ENCODE measurements around the gene EGLN3.

Gene EGLN3

DNA sequence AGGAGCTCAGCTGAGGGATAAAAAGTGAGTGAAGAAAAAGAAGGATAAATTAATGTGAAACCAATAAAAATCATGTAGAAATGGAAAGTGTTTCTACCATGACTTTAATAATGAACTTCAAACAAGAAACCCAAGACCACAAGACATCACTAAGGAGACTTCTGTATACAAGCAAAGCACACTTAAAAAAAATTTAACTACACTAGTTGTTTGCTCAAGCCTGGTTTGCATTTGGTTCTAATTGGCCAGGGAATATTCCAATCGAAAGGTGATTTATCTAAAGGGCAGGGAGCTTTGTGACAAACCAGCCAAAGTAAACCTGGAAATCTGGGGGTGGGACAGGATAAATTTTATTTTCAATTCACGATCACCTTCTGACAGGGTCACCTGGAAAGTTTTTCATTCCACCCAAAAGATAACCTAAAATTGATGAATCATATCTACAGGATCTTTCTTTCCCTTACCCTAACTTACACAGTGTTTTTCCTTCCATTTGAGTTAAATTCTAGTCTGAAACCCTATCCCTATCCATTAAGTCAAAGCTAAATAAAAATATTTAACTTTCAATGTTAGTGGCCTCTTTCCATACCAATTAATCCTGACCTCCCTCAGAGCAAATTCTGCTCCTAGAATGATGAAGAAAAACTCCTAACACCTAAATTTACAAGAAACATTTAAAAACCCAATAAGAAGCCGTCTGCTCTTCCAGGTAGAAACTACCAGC lies 2.6 kb downstream of the EGLN3 start:
- H3K4me1 ChIP-seq (ENCODE audit: control insufficient read depth, low read length) = no peaks in the 10 kb centered on the region
- no peaks in the 10 kb centered on the region for H3K27me3 ChIP-seq (ENCODE audit: control insufficient read depth, low read length)
- TF ChIP-seq, protein P1, sequence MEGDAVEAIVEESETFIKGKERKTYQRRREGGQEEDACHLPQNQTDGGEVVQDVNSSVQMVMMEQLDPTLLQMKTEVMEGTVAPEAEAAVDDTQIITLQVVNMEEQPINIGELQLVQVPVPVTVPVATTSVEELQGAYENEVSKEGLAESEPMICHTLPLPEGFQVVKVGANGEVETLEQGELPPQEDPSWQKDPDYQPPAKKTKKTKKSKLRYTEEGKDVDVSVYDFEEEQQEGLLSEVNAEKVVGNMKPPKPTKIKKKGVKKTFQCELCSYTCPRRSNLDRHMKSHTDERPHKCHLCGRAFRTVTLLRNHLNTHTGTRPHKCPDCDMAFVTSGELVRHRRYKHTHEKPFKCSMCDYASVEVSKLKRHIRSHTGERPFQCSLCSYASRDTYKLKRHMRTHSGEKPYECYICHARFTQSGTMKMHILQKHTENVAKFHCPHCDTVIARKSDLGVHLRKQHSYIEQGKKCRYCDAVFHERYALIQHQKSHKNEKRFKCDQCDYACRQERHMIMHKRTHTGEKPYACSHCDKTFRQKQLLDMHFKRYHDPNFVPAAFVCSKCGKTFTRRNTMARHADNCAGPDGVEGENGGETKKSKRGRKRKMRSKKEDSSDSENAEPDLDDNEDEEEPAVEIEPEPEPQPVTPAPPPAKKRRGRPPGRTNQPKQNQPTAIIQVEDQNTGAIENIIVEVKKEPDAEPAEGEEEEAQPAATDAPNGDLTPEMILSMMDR (IDR thresholded peaks at IDR 0.05; ENCODE audit: low read depth, low read length, poor library complexity, severe bottlenecking) = no peak
- TF ChIP-seq EZH2phosphoT487 (IDR thresholded peaks at IDR 0.05; ENCODE audit: borderline replicate concordance, low read length) = no peak
- H3K4me3 ChIP-seq (ENCODE audit: low read length) = no peak overlapping the region
- no peaks in the 10 kb centered on the region for H4K20me1 ChIP-seq (ENCODE audit: control insufficient read depth, insufficient read depth, low read depth, low read length)
- H3K9me3 ChIP-seq (ENCODE audit: control insufficient read depth, insufficient read depth, low read length) = peaks cover 9% of the 10 kb centered on the region; the same call in 1 of the 2 replicates
- no peak overlapping the region for H3K4me2 ChIP-seq (ENCODE audit: low read length)
- H3K9me2 ChIP-seq (replicated peaks; ENCODE audit: control insufficient read depth, low read length) = no peaks in the 10 kb centered on the region
- no peaks in the 10 kb centered on the region for H3F3A ChIP-seq (ENCODE audit: control insufficient read depth, insufficient read depth)
- H3K79me2 ChIP-seq (ENCODE audit: control insufficient read depth, low read length) = no peaks in the 10 kb centered on the region
- H3K27ac ChIP-seq (ENCODE audit: low read depth, low read length) = no peak overlapping the region
- no peaks in the 10 kb centered on the region for H3K36me3 ChIP-seq (ENCODE audit: control insufficient read depth, low read length)

DNA sequence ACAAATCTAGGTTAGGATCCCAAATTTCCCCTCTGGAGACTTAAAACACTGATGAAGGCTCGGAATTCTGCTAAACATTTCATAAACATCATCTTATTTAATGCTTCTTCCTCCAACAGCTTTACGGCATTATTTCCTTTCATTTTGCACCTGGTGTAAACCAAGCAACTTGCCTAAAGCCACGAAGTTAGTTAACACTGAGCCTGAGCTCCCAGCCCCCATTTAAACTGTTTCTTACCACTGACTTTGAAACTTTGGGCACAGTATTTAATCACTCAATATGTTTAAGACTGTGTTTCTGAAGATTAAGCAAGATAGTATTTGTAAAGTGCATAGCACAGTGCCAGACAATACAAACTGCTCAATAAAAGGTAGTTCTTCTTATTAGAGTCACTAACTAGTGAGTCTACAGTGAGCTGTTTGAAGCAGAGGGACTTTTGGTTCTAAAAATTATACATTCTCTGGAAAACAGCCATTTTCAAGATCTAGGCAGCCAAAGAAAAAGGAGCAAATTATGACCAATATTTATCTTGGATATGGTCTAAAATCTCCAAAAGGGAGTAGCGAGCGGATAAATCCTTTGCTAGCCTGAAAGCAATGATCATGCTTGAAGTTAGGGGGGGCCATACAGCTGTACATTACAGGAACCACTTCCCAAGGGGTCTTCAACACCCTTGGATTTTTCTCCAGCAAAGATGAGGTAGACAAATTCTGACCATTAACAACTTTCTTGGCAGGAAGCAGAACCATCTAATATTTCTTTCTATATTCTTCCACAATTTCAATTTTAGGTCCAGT lies 4.0 kb downstream of the EGLN3 start:
- TF ChIP-seq EZH2phosphoT487 (IDR thresholded peaks at IDR 0.05; ENCODE audit: borderline replicate concordance, low read length) = no peak
- TF ChIP-seq, protein P1 (IDR thresholded peaks at IDR 0.05; ENCODE audit: low read depth, low read length, poor library complexity, severe bottlenecking) = no peak
- H3K36me3 ChIP-seq (ENCODE audit: control insufficient read depth, low read length) = no peaks in the 10 kb centered on the region
- no peaks in the 10 kb centered on the region for H3K4me1 ChIP-seq (ENCODE audit: control insufficient read depth, low read length)
- H3K4me3 ChIP-seq (ENCODE audit: low read length) = no peak overlapping the region
- H3K4me2 ChIP-seq (ENCODE audit: low read length) = no peak overlapping the region
- H4K20me1 ChIP-seq (ENCODE audit: control insufficient read depth, insufficient read depth, low read depth, low read length) = no peaks in the 10 kb centered on the region
- H3K79me2 ChIP-seq (ENCODE audit: control insufficient read depth, low read length) = no peaks in the 10 kb centered on the region
- H3F3A ChIP-seq (ENCODE audit: control insufficient read depth, insufficient read depth) = no peaks in the 10 kb centered on the region
- no peaks in the 10 kb centered on the region for H3K27me3 ChIP-seq (ENCODE audit: control insufficient read depth, low read length)
- H3K9me3 ChIP-seq (ENCODE audit: control insufficient read depth, insufficient read depth, low read length) = peaks cover 9% of the 10 kb centered on the region; the same call in 1 of the 2 replicates
- H3K9me2 ChIP-seq (replicated peaks; ENCODE audit: control insufficient read depth, low read length) = no peaks in the 10 kb centered on the region
- H3K27ac ChIP-seq (ENCODE audit: low read depth, low read length) = no peak overlapping the region

DNA sequence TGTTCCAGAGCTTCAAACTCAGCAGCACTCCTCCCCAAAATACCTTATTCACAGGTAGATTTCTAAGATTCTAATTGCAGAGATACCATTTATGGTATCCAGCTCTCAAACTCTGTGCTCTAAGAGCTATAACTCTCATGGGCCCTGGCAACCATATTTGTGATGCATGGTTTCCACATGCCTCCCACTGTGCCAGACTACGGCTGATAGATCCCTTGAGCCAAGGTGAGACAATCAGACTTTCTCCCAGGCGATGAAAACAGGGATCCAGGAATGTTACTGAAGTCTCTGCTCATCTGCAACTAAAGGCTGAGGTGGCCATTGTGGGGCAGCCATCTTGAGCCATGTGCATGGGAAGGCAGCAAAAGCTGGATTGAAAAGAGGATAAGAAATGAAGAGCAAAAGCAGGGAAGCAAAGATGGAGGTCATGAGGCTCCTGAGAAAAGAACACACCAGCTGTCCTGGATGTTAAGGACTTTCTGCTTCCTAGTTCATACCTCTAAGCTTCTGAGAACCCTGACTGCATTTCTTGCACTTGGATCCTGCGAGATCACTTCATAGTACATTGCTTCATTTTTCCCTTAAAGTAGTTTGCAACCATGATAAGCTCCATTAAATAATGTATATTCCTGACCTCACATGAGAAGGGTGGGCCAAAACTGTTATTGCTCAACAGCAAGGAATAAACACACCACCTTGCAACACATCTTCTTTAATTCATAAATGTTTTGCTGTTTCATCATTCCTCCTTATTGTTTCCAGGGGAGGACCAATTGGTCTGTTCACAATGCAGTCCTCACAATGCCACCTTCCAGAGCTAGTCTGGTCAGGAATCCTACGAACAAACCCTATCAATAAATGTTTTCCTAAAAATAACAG lies 5.4 kb downstream of the EGLN3 start:
- no peak overlapping the region for H3K4me3 ChIP-seq (ENCODE audit: low read length)
- H4K20me1 ChIP-seq (ENCODE audit: control insufficient read depth, insufficient read depth, low read depth, low read length) = no peaks in the 10 kb centered on the region
- H3K27ac ChIP-seq (ENCODE audit: low read depth, low read length) = no peak overlapping the region
- TF ChIP-seq EZH2phosphoT487 (IDR thresholded peaks at IDR 0.05; ENCODE audit: borderline replicate concordance, low read length) = no peak
- TF ChIP-seq, protein P1 (IDR thresholded peaks at IDR 0.05; ENCODE audit: low read depth, low read length, poor library complexity, severe bottlenecking) = no peak
- H3K27me3 ChIP-seq (ENCODE audit: control insufficient read depth, low read length) = no peaks in the 10 kb centered on the region
- H3K9me2 ChIP-seq (replicated peaks; ENCODE audit: control insufficient read depth, low read length) = no peaks in the 10 kb centered on the region
- H3K4me1 ChIP-seq (ENCODE audit: control insufficient read depth, low read length) = no peaks in the 10 kb centered on the region
- peaks cover 7% of the 10 kb centered on the region; the same call in 1 of the 2 replicates for H3K9me3 ChIP-seq (ENCODE audit: control insufficient read depth, insufficient read depth, low read length)
- no peaks in the 10 kb centered on the region for H3K79me2 ChIP-seq (ENCODE audit: control insufficient read depth, low read length)
- H3K36me3 ChIP-seq (ENCODE audit: control insufficient read depth, low read length) = no peaks in the 10 kb centered on the region
- no peak overlapping the region for H3K4me2 ChIP-seq (ENCODE audit: low read length)
- H3F3A ChIP-seq (ENCODE audit: control insufficient read depth, insufficient read depth) = no peaks in the 10 kb centered on the region

Measured in DOHH2 (cell line).